Lower leg skin (tissue), 4 donors: ENCODE results near the gene DLGAP1. TPM values are rescaled to one million over a fixed set of nuclear protein-coding genes. Genes with fewer than 3 reads are reported as not detected.

Source experiments
- DNase-seq, 2 donors: peaks; one replicate each; pipeline ENCODE4 v3.0.0-alpha.2; 2019; ENCODE audit warnings: low spot score in 2 of 2
- H3K4me3 ChIP-seq: fragments of 200-600 bp; sonication (generic); 2 replicates; pipeline ENCODE4 v1.5.1; 2017; ENCODE audit warnings: mild to moderate bottlenecking, low read depth; ENCODE audit not compliant: poor library complexity, severe bottlenecking
- POLR2A ChIP-seq, 2 donors: fragments of 450-650 bp; IDR thresholded peaks; one replicate each; pipeline ENCODE4 v1.6.1; 2016 to 2017; ENCODE audit warnings: antibody characterized with exemption in 2 of 2, mild to moderate bottlenecking in 1 of 2, moderate library complexity in 1 of 2
- WGBS, 2 donors: methylation state at CpG; one replicate each; pipeline ENCODE4 v1.1.5; 2018; 5-methylcytosine and 5-hydroxymethylcytosine counted together
- intact Hi-C: fragments of 100-400 bp; cut with DNase I; formaldehyde crosslinking; loops from one replicate; pipeline ENCODE4 v1.15.0; 2023; ENCODE audit warnings: low total_unique reads
- total RNA-seq, 4 donors: library from RNA; depleted of rRNA; stranded (reverse); fragments of >200 nt; gene quantifications; one replicate each; pipeline ENCODE4 v1.1.0, GENCODE V29; 2016
- TF ChIP-seq, protein P1 (sequence below), 3 donors: fragments of 450-650 bp; IDR thresholded peaks; one replicate each; pipeline ENCODE4 v1.5.1; 2016; ENCODE audit warnings: antibody characterized with exemption in 3 of 3, mild to moderate bottlenecking in 3 of 3, moderate library complexity in 2 of 3

Gene DLGAP1
- total RNA-seq, 4 donors from 2014 or later: 0.34 to 1.3 (median 0.82) TPM

DNA sequence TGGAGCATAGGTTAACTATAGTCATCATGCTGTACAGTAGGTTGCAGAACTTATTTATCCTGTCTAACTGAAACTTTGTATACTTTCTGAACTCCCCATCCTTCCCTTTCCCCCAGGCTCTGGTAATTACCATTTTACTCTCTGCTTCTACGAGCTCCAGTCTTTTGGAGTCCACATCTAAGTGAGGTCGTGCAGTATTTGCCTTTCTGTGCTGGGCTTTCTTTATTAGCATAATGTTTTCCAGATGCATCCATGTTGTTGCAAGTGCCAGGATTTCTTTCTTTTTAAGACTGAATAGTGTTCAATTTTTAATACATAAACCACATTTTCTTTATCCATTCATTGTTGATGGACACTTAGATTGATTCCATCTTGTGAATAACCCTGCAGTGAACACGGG, 541.0 kb downstream of the DLGAP1 start:
- TF ChIP-seq, protein P1, sequence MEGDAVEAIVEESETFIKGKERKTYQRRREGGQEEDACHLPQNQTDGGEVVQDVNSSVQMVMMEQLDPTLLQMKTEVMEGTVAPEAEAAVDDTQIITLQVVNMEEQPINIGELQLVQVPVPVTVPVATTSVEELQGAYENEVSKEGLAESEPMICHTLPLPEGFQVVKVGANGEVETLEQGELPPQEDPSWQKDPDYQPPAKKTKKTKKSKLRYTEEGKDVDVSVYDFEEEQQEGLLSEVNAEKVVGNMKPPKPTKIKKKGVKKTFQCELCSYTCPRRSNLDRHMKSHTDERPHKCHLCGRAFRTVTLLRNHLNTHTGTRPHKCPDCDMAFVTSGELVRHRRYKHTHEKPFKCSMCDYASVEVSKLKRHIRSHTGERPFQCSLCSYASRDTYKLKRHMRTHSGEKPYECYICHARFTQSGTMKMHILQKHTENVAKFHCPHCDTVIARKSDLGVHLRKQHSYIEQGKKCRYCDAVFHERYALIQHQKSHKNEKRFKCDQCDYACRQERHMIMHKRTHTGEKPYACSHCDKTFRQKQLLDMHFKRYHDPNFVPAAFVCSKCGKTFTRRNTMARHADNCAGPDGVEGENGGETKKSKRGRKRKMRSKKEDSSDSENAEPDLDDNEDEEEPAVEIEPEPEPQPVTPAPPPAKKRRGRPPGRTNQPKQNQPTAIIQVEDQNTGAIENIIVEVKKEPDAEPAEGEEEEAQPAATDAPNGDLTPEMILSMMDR (IDR thresholded peaks at IDR 0.05): no peak
- no peak for TF ChIP-seq POLR2A (IDR thresholded peaks at IDR 0.05)
- 37 to 45% methylated on average over 3 of the region's 3 CpGs for WGBS, 2 donors
- intact Hi-C loops: no loop called here
- no peak for DNase-seq
- no peak overlapping the region for H3K4me3 ChIP-seq

- intact Hi-C loops: no loop called here
- WGBS, 2 donors: 74 to 87% methylated on average over 1 of the region's 1 CpG
- no peak for TF ChIP-seq POLR2A (IDR thresholded peaks at IDR 0.05)
- TF ChIP-seq, protein P1 (IDR thresholded peaks at IDR 0.05): no peak
- no peak overlapping the region for H3K4me3 ChIP-seq
- no peak for DNase-seq
These were observed 542.4 kb downstream of the DLGAP1 start for GRCh38 chr18:3912705-3913104.

GRCh38 chr18:3911413-3911812, 543.7 kb downstream of the DLGAP1 start:
- intact Hi-C loops: no loop called here
- no peak overlapping the region for H3K4me3 ChIP-seq
- TF ChIP-seq POLR2A (IDR thresholded peaks at IDR 0.05): no peak
- TF ChIP-seq, protein P1 (IDR thresholded peaks at IDR 0.05): no peak
- no peak for DNase-seq

- intact Hi-C loops: no loop called here
- no peak overlapping the region for H3K4me3 ChIP-seq
- TF ChIP-seq POLR2A (IDR thresholded peaks at IDR 0.05): no peak
- WGBS, 2 donors: 69 to 84% methylated on average over 4 of the region's 4 CpGs
- no peak for DNase-seq
These were observed 544.6 kb downstream of the DLGAP1 start for GRCh38 chr18:3910512-3910911.

DNA sequence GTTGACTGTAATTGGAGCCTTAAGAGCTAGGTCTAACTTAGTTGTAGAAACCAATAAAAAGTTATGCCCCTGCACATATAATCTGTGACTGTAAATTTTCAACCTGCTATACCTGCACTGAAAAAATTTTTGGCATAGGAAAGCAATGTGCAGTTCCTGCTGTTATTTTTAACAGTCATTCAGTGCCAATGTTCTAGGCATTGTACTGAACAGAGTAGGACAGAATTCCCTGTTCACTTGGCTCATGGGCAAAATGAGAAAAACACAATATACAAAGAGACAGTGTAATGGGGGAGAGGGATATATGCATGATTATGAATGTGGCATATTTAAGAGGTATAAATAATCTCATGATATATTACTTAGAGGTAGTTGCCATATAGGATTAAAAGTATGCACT, 547.2 kb downstream of the DLGAP1 start:
- no peak for TF ChIP-seq POLR2A (IDR thresholded peaks at IDR 0.05)
- TF ChIP-seq, protein P1 (IDR thresholded peaks at IDR 0.05): no peak
- intact Hi-C loops: no loop called here
- H3K4me3 ChIP-seq: no peak overlapping the region
- no peak for DNase-seq

GRCh38 chr18:3906116-3906750, 548.9 kb downstream of the DLGAP1 start:
- no peak for DNase-seq
- H3K4me3 ChIP-seq: no peak overlapping the region
- intact Hi-C loops: no loop called here
- WGBS, 2 donors: 52 to 70% methylated on average over 3 of the region's 3 CpGs
- TF ChIP-seq, protein P1 (IDR thresholded peaks at IDR 0.05): no peak
- no peak for TF ChIP-seq POLR2A (IDR thresholded peaks at IDR 0.05)
